ENCODE data around the gene MN1. TPM values are rescaled to one million over a fixed set of nuclear protein-coding genes. Genes with fewer than 3 reads are reported as not detected.

Gene MN1
- total RNA-seq, 1 donor from 2014 or later, result 6.1 TPM

- no peak overlapping the region for H3K4me3 ChIP-seq
- no peak overlapping the region for H3K27ac ChIP-seq
- peaks cover 17% of the 10 kb centered on the region for H3K4me1 ChIP-seq
- no peaks in the 10 kb centered on the region for H3K36me3 ChIP-seq
- TF ChIP-seq POLR2AphosphoS5 (IDR thresholded peaks at IDR 0.05; ENCODE audit: insufficient read depth in 1 of 2, low read depth in 1 of 2), result no peak
- TF ChIP-seq, protein P1, sequence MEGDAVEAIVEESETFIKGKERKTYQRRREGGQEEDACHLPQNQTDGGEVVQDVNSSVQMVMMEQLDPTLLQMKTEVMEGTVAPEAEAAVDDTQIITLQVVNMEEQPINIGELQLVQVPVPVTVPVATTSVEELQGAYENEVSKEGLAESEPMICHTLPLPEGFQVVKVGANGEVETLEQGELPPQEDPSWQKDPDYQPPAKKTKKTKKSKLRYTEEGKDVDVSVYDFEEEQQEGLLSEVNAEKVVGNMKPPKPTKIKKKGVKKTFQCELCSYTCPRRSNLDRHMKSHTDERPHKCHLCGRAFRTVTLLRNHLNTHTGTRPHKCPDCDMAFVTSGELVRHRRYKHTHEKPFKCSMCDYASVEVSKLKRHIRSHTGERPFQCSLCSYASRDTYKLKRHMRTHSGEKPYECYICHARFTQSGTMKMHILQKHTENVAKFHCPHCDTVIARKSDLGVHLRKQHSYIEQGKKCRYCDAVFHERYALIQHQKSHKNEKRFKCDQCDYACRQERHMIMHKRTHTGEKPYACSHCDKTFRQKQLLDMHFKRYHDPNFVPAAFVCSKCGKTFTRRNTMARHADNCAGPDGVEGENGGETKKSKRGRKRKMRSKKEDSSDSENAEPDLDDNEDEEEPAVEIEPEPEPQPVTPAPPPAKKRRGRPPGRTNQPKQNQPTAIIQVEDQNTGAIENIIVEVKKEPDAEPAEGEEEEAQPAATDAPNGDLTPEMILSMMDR (IDR thresholded peaks at IDR 0.05), result no peak
- no peak for TF ChIP-seq POLR2A (IDR thresholded peaks at IDR 0.05)
- H3K9me3 ChIP-seq, result no peaks in the 10 kb centered on the region
- intact Hi-C loops (cut with DNase I), result no loop called here
- no peak for DNase-seq (ENCODE audit: extremely low spot score in 2 of 2)
- H3K27me3 ChIP-seq, result no peaks in the 10 kb centered on the region
Observed at GRCh38 chr22:27757928-27758525, 43.5 kb downstream of the MN1 start.

- no peaks in the 10 kb centered on the region for H3K9me3 ChIP-seq
- no peaks in the 10 kb centered on the region for H3K27me3 ChIP-seq
- TF ChIP-seq POLR2AphosphoS5 (IDR thresholded peaks at IDR 0.05; ENCODE audit: insufficient read depth in 1 of 2, low read depth in 1 of 2) (no peak), POLR2A (IDR thresholded peaks at IDR 0.05) (no peak)
- TF ChIP-seq, protein P1 (IDR thresholded peaks at IDR 0.05), result no peak
- H3K4me3 ChIP-seq, result no peak overlapping the region
- no peak for DNase-seq (ENCODE audit: extremely low spot score in 2 of 2)
- intact Hi-C loops (cut with DNase I), result no loop called here
- H3K4me1 ChIP-seq, result peaks cover 32% of the 10 kb centered on the region
- no peak overlapping the region for H3K27ac ChIP-seq
- H3K36me3 ChIP-seq, result no peaks in the 10 kb centered on the region
Observed at GRCh38 chr22:27756212-27756660, 45.3 kb downstream of the MN1 start.

- no peak overlapping the region for H3K4me3 ChIP-seq
- H3K27me3 ChIP-seq, result no peaks in the 10 kb centered on the region
- intact Hi-C loops (cut with DNase I), result no loop called here
- H3K4me1 ChIP-seq, result peaks cover 33% of the 10 kb centered on the region
- H3K36me3 ChIP-seq, result no peaks in the 10 kb centered on the region
- TF ChIP-seq POLR2AphosphoS5 (IDR thresholded peaks at IDR 0.05; ENCODE audit: insufficient read depth in 1 of 2, low read depth in 1 of 2) (no peak), POLR2A (IDR thresholded peaks at IDR 0.05) (no peak)
- TF ChIP-seq, protein P1 (IDR thresholded peaks at IDR 0.05), result no peak
- no peak overlapping the region for H3K27ac ChIP-seq
- no peak for DNase-seq (ENCODE audit: extremely low spot score in 2 of 2)
- H3K9me3 ChIP-seq, result no peaks in the 10 kb centered on the region
Observed at GRCh38 chr22:27755521-27756211, 45.9 kb downstream of the MN1 start.

DNA sequence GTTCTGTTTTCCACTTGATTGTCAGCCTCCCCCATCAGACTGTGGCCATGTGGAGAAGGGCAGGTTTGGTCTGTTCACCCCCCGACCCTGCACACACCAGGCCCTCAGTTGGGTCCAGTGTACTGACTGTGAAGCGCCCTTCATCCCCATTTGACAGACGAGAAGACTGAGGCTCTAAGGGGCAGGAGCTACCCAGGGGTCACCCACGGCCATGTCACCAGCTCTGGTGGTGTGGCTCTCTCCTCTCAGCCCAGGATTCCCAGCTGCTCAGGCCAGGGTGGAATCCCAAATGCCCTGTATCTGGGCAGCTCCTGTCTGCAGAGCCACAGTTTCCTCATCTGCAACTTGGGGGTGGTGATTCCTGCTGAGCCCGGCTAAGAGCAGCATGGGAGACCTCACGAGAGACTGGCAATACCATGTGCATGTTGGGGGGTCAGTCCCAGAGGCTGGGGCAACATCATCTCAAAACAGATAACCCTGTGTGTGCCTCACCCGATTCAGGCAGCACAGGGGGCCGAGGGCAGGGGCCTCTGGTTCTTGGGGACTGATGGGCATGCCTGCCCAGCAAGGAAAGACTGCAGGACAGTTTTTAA is 46.6 kb downstream of the MN1 start:
- intact Hi-C loops (cut with DNase I), result loop anchor here (5.0 kb wide), 1 partner anchor 32 kb away; no protein-coding TSS in a partner anchor

More for the DNA sequence above, 46.6 kb downstream of the MN1 start:
- no peaks in the 10 kb centered on the region for H3K27me3 ChIP-seq
- H3K36me3 ChIP-seq, result no peaks in the 10 kb centered on the region
- no peak for DNase-seq (ENCODE audit: extremely low spot score in 2 of 2)
- H3K9me3 ChIP-seq, result no peaks in the 10 kb centered on the region
- H3K4me3 ChIP-seq, result no peak overlapping the region
- H3K27ac ChIP-seq, result no peak overlapping the region
- peaks cover 40% of the 10 kb centered on the region for H3K4me1 ChIP-seq
- TF ChIP-seq, protein P1 (IDR thresholded peaks at IDR 0.05), result no peak
- TF ChIP-seq POLR2AphosphoS5 (IDR thresholded peaks at IDR 0.05; ENCODE audit: insufficient read depth in 1 of 2, low read depth in 1 of 2) (no peak), POLR2A (IDR thresholded peaks at IDR 0.05) (no peak)

Data from vagina (tissue), 2 donors.